MM.1S (cell line): ENCODE measurements around the gene MMD.

Experiments
- DNase-seq: peaks from one replicate; pipeline ENCODE4 v3.0.0-alpha.2; 2015
- H2AFZ ChIP-seq: fragments of 300-600 bp; sonication (generic); 2 replicates; pipeline ENCODE4 v1.6.0; 2016; ENCODE audit warnings: antibody characterized with exemption, low read length
- H3F3A ChIP-seq: fragments of 300-600 bp; sonication (generic); 2 replicates; pipeline ENCODE4 v1.6.1; 2016; ENCODE audit warnings: mild to moderate bottlenecking, antibody characterized with exemption, low read length, moderate library complexity, mixed read lengths; ENCODE audit not compliant: insufficient read depth
- H3K27ac ChIP-seq: fragments of 300-600 bp; sonication (generic); 2 replicates; pipeline ENCODE4 v1.5.1; 2016; ENCODE audit warnings: mild to moderate bottlenecking, low read length
- H3K27me3 ChIP-seq: fragments of 300-600 bp; sonication (generic); replicated peaks from 2 replicates; pipeline ENCODE4 v1.6.0; 2016; ENCODE audit warnings: low read length; ENCODE audit not compliant: insufficient read depth
- H3K36me3 ChIP-seq: fragments of 300-600 bp; sonication (generic); replicated peaks from 2 replicates; pipeline ENCODE4 v1.6.1; 2016; ENCODE audit warnings: mild to moderate bottlenecking, low read length, mixed read lengths; ENCODE audit not compliant: insufficient read depth
- H3K4me1 ChIP-seq: fragments of 300-600 bp; sonication (generic); 2 replicates; pipeline ENCODE4 v1.6.1; 2016; ENCODE audit warnings: low read length, mixed read lengths
- H3K4me2 ChIP-seq: fragments of 300-600 bp; sonication (generic); 2 replicates; pipeline ENCODE4 v1.6.0; 2016; ENCODE audit warnings: low read depth, low read length
- H3K4me3 ChIP-seq: fragments of 300-600 bp; sonication (generic); 2 replicates; pipeline ENCODE4 v1.5.1; 2016; ENCODE audit warnings: low read length, mixed read lengths
- H3K79me2 ChIP-seq: fragments of 300-600 bp; sonication (generic); 2 replicates; pipeline ENCODE4 v1.6.1; 2016; ENCODE audit warnings: mixed run types, low read length, mixed read lengths
- H3K9ac ChIP-seq: fragments of 300-600 bp; sonication (generic); 2 replicates; pipeline ENCODE4 v1.6.1; 2016; ENCODE audit warnings: low read length, mixed read lengths
- H3K9me2 ChIP-seq: fragments of 300-600 bp; sonication (generic); replicated peaks from 2 replicates; pipeline ENCODE4 v1.6.1; 2016; ENCODE audit warnings: mild to moderate bottlenecking, low read length, mixed read lengths; ENCODE audit not compliant: insufficient read depth
- H3K9me3 ChIP-seq: fragments of 300-600 bp; sonication (generic); replicated peaks from 2 replicates; pipeline ENCODE4 v1.6.1; 2016; ENCODE audit warnings: mild to moderate bottlenecking, low read length, mixed read lengths; ENCODE audit not compliant: insufficient read depth
- H4K20me1 ChIP-seq: fragments of 300-600 bp; sonication (generic); 2 replicates; pipeline ENCODE4 v1.6.1; 2016; ENCODE audit warnings: mild to moderate bottlenecking, low read length, moderate library complexity, mixed read lengths; ENCODE audit not compliant: insufficient read depth
- EZH2 ChIP-seq: fragments of 300-600 bp; sonication (generic); optimal IDR thresholded peaks from 2 replicates; pipeline ENCODE3; 2017; ENCODE audit warnings: low read depth, mild to moderate bottlenecking, antibody characterized with exemption, low read length, mixed read lengths
- EZH2phosphoT487 ChIP-seq: fragments of 300-600 bp; sonication (generic); IDR thresholded peaks from 2 replicates; pipeline ENCODE4 v1.6.1; 2018; ENCODE audit warnings: antibody characterized with exemption, low read length
- TF ChIP-seq, protein P1 (sequence below): fragments of 300-600 bp; sonication (generic); IDR thresholded peaks from 2 replicates; pipeline ENCODE4 v1.5.1; 2016; ENCODE audit warnings: antibody characterized with exemption, low read length, mixed read lengths

Gene MMD

DNA sequence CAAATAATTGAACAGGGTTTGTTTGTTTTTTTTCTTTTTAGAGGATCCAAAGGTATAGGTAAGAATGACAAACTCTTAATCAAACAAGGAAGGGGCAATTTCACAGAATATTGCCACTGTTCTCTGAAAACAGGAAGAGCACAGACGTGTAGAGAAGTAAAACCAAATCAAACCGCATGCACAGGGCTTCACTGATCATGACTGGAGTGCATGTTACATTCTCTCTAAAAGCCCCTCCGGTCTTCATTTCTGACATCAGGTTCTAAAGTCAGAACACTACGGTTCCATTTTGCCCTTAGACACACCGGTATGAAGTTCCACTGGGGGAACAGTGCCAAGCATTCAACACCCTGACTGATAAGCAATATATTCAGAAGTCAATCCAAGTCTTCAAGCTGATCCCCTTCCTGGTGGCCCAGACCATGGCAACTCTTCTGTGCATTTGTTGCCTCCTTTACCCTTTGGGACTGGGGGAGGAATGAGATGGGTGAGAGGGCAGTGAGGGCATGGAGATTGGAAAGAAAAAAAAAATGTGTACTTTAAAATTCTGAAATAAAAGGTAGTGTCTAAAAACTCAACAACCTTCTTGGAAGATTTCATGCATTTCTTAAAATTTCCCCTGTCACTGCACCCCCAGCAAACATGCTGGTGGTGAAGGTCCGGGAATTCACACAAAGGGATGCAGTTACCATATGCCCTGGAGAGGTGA, 1.4 kb downstream of the MMD start:
- peaks cover 22% of the 10 kb centered on the region for H3K79me2 ChIP-seq
- H2AFZ ChIP-seq: peak overlapping the region; percentile 96
- H3K9ac ChIP-seq: peak overlapping the region; percentile 78; the same call in 1 of the 2 replicates
- no peaks in the 10 kb centered on the region for H3K36me3 ChIP-seq
- no peaks in the 10 kb centered on the region for H4K20me1 ChIP-seq
- peaks cover 8% of the 10 kb centered on the region for H3K4me1 ChIP-seq
- H3K4me3 ChIP-seq: peak overlapping the region; percentile 90
- H3F3A ChIP-seq: no peaks in the 10 kb centered on the region
- peak overlapping the region; percentile 78 for H3K4me2 ChIP-seq
- no peaks in the 10 kb centered on the region for H3K9me2 ChIP-seq
- no peak for DNase-seq
- no peak for TF ChIP-seq EZH2phosphoT487
- TF ChIP-seq EZH2: no peak
- TF ChIP-seq, protein P1, sequence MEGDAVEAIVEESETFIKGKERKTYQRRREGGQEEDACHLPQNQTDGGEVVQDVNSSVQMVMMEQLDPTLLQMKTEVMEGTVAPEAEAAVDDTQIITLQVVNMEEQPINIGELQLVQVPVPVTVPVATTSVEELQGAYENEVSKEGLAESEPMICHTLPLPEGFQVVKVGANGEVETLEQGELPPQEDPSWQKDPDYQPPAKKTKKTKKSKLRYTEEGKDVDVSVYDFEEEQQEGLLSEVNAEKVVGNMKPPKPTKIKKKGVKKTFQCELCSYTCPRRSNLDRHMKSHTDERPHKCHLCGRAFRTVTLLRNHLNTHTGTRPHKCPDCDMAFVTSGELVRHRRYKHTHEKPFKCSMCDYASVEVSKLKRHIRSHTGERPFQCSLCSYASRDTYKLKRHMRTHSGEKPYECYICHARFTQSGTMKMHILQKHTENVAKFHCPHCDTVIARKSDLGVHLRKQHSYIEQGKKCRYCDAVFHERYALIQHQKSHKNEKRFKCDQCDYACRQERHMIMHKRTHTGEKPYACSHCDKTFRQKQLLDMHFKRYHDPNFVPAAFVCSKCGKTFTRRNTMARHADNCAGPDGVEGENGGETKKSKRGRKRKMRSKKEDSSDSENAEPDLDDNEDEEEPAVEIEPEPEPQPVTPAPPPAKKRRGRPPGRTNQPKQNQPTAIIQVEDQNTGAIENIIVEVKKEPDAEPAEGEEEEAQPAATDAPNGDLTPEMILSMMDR: no peak
- H3K27ac ChIP-seq: no peak overlapping the region
- no peaks in the 10 kb centered on the region for H3K27me3 ChIP-seq
- H3K9me3 ChIP-seq: no peaks in the 10 kb centered on the region

DNA sequence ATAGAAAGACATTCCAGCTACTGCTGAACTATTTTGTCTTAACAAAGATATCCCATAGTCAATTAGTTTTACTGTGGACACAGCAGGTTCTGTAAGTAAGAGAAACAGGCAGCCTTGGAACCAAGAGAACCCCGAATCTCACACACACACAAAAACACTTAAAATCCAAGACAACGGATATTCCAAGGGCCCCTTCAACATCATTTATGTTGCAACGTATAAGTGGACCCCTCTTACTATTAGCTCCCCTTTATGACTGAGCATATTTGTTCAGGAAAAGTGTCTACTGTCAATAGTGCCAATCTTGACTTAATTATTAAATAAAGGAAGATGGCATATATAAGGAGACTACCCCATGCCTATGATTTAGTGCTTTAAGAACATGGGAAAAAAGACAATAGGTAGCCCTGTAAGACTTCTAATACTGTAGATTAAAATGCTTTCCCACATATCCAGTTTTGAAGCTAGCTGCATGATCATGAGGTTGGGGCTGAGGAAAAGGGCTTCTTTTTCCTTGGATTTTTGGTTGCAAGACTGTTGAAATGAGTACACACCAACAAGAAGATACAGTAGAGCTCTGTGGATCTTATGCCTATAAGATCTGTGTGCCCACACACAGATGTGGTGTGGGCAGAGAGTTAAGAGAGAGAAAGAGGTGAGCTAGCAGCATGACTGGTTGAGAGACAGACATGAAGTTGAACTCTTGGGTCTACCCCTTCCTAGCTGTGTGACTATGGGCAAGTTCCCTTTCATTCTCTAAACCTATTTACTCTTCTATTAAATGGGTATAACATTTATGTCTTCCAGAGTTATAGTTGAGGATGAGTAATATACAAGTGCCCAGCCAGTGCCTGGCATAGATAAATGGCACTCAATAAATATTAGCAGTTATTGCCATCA, 3.0 kb downstream of the MMD start:
- TF ChIP-seq EZH2phosphoT487 (no peak), EZH2 (no peak)
- TF ChIP-seq, protein P1: no peak
- DNase-seq: no peak
- Histone ChIP-seq H3K4me3 (no peak overlapping the region), H3K36me3 (no peaks in the 10 kb centered on the region), H3K4me2 (no peak overlapping the region), H3K27me3 (no peaks in the 10 kb centered on the region), H4K20me1 (no peaks in the 10 kb centered on the region), H3K9ac (no peak overlapping the region), H3K79me2 (peaks cover 22% of the 10 kb centered on the region), H3K9me3 (no peaks in the 10 kb centered on the region), H3K27ac (no peak overlapping the region), H2AFZ (no peak overlapping the region), H3K9me2 (no peaks in the 10 kb centered on the region), H3F3A (no peaks in the 10 kb centered on the region), H3K4me1 (peaks cover 8% of the 10 kb centered on the region)

DNA sequence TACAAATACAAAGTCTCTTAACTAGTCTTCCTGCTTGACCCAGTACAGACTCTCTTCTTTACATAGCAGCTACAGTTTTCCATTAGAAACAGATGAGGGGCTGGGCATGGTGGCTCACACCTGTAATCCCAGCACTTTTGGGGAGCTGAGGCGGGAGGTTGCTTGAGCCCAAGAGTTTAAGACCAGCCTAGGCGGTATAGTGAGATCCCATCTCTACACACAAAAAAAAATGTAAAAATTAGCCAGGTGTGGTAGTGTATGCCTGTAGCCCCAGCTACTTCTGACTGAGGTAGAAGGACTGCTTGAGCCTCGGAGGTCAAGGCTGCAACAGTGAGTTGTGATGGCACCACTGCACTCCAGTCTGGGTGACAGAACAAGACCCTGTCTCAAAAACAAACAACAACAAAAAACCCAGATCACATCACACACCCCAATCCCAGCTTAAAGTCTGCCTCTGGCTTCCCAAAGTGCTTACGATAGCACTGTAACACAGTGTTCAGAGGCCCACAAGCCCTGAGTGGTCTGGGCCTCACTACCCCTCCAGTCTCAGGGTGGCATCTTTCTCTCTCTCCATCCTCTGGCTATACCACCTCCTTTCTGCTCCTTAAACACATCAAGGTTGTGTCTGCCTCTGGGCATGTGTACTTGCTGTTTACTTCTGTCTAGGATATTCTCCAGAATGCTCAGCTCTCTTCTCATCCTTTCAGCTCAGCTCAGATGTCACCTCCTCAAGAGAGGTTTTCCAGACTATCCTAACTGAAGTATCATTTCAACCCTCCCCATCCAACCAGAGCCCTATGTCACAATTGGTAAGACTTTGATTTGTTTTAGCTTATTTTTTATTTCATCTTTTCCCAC, 4.0 kb downstream of the MMD start:
- no peak for DNase-seq
- H3K36me3 ChIP-seq: no peaks in the 10 kb centered on the region
- H3F3A ChIP-seq: no peaks in the 10 kb centered on the region
- no peaks in the 10 kb centered on the region for H3K27me3 ChIP-seq
- H3K9ac ChIP-seq: no peak overlapping the region
- H3K27ac ChIP-seq: no peak overlapping the region
- no peak for TF ChIP-seq EZH2phosphoT487
- TF ChIP-seq, protein P1: no peak
- no peak for TF ChIP-seq EZH2
- H2AFZ ChIP-seq: no peak overlapping the region
- H3K4me1 ChIP-seq: peaks cover 8% of the 10 kb centered on the region
- peaks cover 22% of the 10 kb centered on the region for H3K79me2 ChIP-seq
- H3K4me2 ChIP-seq: no peak overlapping the region
- no peak overlapping the region for H3K4me3 ChIP-seq
- H4K20me1 ChIP-seq: no peaks in the 10 kb centered on the region
- H3K9me2 ChIP-seq: no peaks in the 10 kb centered on the region
- H3K9me3 ChIP-seq: no peaks in the 10 kb centered on the region
